Measurements from ENCODE around the gene FGF10.

Gene FGF10

DNA sequence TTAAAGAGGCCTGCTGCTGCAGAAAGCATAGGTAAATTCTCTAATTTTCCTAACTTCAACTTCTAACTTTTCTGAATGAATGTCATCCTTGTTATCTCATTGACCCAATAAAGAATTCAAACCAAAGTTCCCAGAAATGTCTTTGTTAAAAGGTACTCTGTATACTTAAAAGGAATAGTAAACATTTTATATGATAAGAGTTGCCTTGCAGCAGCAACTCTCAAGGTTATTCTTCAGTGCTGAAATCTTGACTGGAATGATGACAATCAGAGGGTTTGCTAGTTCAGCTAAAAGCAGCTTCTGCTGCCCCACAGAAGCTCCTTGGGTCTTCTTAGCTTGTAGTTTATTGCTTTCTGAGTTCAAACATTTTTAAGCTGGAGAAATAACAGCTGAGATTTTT lies 28.3 kb downstream of the FGF10 start:
- no peak overlapping the region for H3K27ac ChIP-seq
- TF ChIP-seq, protein P1, sequence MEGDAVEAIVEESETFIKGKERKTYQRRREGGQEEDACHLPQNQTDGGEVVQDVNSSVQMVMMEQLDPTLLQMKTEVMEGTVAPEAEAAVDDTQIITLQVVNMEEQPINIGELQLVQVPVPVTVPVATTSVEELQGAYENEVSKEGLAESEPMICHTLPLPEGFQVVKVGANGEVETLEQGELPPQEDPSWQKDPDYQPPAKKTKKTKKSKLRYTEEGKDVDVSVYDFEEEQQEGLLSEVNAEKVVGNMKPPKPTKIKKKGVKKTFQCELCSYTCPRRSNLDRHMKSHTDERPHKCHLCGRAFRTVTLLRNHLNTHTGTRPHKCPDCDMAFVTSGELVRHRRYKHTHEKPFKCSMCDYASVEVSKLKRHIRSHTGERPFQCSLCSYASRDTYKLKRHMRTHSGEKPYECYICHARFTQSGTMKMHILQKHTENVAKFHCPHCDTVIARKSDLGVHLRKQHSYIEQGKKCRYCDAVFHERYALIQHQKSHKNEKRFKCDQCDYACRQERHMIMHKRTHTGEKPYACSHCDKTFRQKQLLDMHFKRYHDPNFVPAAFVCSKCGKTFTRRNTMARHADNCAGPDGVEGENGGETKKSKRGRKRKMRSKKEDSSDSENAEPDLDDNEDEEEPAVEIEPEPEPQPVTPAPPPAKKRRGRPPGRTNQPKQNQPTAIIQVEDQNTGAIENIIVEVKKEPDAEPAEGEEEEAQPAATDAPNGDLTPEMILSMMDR (IDR thresholded peaks at IDR 0.05): no peak
- TF ChIP-seq ZFX (IDR thresholded peaks at IDR 0.05; ENCODE audit: borderline replicate concordance): no peak

DNA sequence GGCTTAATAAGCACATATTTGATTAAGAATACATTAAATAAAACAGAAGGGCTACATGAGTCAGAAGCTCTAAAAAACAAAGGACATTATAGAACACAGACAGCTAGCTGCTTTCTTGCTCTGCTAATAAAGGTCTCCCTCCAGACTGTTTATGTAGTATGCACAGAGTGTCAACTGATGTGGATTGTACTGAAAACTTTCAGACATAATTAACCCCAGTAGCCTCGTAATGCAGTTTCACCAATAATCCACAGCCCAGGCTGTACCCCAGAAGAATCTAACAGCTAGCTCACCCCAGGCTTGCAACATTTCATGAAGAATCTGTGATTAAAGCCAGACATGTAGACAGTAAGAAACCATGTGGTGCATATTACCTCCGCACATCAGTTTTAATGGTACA lies 30.8 kb downstream of the FGF10 start:
- TF ChIP-seq, protein P1 (IDR thresholded peaks at IDR 0.05): no peak
- no peak for TF ChIP-seq ZFX (IDR thresholded peaks at IDR 0.05; ENCODE audit: borderline replicate concordance)
- H3K27ac ChIP-seq: no peak overlapping the region

DNA sequence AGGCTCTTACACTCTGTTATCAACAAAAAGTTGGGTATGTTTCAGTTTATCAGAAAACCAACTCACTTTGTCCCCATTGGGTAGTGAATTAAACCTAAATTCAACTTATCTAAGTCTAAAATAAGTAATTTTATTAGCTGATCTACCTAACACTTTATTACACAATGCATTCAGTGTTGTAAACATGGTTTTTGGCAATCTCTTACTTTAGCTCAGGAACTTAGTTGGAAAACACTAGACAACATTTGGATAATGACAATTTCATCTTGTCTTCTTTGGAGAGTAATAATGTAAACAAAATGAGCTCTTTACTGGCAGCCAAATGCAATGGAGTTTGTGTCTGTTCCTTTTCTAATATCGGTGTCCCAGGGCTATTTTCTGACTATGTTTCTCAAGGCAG lies 33.0 kb downstream of the FGF10 start:
- TF ChIP-seq, protein P1 (IDR thresholded peaks at IDR 0.05): no peak
- no peak for TF ChIP-seq ZFX (IDR thresholded peaks at IDR 0.05; ENCODE audit: borderline replicate concordance)
- no peak overlapping the region for H3K27ac ChIP-seq

DNA sequence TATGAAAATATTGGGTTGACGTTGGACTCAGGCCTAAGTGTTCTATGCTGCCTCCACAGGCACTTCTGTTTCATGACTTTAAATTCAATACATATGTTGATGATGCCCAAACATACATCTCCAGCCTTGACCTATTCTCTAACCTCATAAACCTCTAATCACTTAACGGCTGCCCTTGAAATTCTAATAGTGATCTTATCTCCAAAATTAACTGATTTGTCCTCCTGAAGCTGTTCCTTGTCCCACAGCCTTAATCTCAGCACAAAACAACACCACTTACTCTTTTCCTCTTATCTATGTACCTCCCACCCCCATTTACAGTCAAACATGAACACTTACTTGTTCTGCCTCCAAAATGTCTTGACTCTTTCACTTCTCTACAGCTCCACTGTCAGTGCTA lies 43.3 kb downstream of the FGF10 start:
- TF ChIP-seq, protein P1 (IDR thresholded peaks at IDR 0.05): peak; percentile 34
- no peak for TF ChIP-seq ZFX (IDR thresholded peaks at IDR 0.05; ENCODE audit: borderline replicate concordance)
- no peak overlapping the region for H3K27ac ChIP-seq

DNA sequence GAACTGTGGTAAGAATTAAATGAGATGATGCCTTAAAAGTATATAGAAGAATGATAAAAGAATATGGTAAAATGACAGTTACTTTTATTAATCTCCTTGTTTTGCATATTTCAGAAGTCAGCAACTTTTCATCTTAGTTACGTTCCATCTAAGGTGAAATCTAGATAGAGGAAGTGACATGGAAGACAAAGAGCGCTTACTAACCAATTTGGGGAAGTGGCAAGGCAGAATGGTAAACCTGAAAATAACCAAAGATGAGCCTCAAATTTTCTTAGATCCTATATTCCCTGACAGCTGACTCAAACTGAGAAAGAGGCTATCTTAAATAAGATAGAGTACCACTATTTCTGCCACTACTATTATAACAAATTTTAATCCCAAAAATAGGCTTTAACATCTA lies 52.5 kb downstream of the FGF10 start:
- no peak overlapping the region for H3K27ac ChIP-seq
- TF ChIP-seq, protein P1 (IDR thresholded peaks at IDR 0.05): no peak
- no peak for TF ChIP-seq ZFX (IDR thresholded peaks at IDR 0.05; ENCODE audit: borderline replicate concordance)

DNA sequence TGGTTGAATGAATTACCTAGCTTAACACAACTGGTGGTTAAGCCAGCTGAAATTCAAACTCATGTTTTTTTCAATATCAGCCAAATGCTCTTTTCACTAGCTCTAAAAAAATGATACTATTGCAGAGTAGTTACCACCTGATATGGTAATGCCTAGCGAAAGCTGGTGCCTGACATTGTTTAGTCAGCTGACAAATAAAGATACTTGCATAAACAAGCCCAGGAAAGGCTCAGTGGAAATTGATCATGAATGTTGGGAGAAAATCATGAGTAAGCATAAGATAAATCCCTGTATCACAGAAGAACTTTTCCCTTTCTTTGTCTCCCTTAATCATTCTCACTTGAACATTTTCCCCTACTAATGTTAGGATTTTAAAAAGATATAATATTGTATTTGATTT lies 54.6 kb downstream of the FGF10 start:
- H3K27ac ChIP-seq: no peak overlapping the region
- TF ChIP-seq ZFX (IDR thresholded peaks at IDR 0.05; ENCODE audit: borderline replicate concordance): no peak

DNA sequence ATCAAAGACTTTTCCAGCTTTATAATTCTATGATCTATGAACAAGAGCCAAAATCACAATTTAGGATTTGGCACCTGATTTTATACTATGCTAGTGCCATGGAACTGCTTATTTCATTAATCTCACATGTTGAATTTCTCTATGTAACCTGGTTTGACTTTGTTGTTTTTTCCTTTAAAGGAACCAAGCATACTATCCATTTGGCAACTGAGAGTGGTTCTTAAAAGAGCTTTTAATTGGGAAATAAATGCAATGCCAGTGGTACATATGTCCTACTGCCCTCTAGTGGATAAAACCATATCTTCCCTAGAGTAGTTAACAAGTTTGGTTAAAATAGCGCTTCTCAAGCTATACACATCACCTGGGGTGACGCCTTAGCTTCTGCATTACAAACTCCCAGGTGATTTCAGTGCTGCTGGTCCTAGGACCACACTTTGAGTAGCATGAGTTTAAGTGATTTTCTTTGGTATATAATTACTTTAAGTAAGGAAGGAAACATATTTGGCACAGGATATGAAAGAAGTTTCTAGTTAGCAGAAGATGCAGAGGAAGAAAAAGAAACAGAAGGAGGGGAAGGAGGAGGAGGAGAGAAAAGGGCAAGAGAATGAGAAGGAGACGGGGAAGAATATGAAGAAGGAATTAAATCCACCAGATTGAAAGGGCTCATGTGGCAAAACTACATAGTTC lies 56.8 kb downstream of the FGF10 start:
- TF ChIP-seq ZFX (IDR thresholded peaks at IDR 0.05; ENCODE audit: borderline replicate concordance): no peak
- TF ChIP-seq, protein P1 (IDR thresholded peaks at IDR 0.05): peak; percentile 85
- no peak overlapping the region for H3K27ac ChIP-seq
